HL-60 (cell line): ENCODE results near the gene PPP6C.

Experiments
- CTCF ChIP-seq: IDR thresholded peaks from one replicate; pipeline ENCODE4 v1.5.1; 2011; ENCODE audit warnings: low read length, control low read depth, inconsistent platforms; ENCODE audit not compliant: insufficient read depth
- GABPA ChIP-seq: IDR thresholded peaks from 2 replicates; pipeline ENCODE4 v1.6.1; 2012; ENCODE audit warnings: low read depth
- POLR2AphosphoS5 ChIP-seq: IDR thresholded peaks from 2 replicates; pipeline ENCODE4 v1.6.1; 2012; ENCODE audit warnings: low read depth
- REST ChIP-seq: IDR thresholded peaks from 2 replicates; pipeline ENCODE4 v1.6.1; 2012; ENCODE audit warnings: low read depth; ENCODE audit not compliant: insufficient replicate concordance
- SPI1 ChIP-seq: IDR thresholded peaks from 2 replicates; pipeline ENCODE4 v1.6.1; 2012; ENCODE audit warnings: low read depth, mild to moderate bottlenecking, borderline replicate concordance

GRCh38 chr9:125141251-125141650 is 48.4 kb downstream of the PPP6C start:
- TF ChIP-seq CTCF: no peak
- no peak for TF ChIP-seq SPI1
- no peak for TF ChIP-seq POLR2AphosphoS5
- TF ChIP-seq REST: no peak
- no peak for TF ChIP-seq GABPA
